NCI-H128 (cell line): ENCODE measurements around the gene GNG11.

ENCODE experiments used
- DNase-seq: peaks from one replicate; lab custom pipeline; 2025; ENCODE audit not compliant: unreplicated experiment; lab: John Stamatoyannopoulos, UW

GNG11 gene

DNA sequence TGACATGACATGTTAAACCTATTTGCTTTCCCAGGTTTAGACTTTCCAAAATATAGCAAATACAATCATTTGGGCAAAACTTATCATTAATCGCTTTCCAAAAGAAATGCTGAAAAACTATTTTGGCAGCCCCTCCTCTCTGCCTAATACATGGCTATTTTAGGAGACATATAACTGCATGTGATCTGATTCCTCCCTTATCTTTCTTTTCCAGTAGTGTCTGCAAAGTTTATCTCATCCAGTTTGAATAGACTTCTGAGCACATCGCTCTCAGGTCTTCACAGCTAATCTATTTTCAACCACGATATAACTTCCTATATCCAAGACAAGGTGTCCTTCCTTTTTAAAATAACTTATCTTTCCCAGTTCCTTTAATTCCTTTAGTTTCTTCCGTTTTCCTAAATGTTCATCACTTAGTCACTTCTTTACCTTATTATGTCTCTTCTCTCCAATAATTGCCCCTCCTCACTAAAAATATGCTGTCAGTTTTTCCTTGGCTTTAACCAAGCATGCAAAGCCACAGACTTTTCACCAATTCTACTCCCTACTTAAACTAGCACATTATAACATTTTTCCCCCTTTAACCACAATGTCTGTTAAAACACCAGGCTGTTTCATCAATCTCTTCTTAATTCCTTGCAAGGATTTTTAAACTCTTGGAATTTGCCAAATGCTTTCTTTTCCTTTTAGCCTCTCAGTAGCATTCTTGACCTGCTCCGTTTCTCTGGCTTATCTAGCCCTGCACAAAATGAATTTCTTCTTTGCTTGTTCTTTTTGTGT is 24.4 kb downstream of the GNG11 start:
- no peak for DNase-seq

DNA sequence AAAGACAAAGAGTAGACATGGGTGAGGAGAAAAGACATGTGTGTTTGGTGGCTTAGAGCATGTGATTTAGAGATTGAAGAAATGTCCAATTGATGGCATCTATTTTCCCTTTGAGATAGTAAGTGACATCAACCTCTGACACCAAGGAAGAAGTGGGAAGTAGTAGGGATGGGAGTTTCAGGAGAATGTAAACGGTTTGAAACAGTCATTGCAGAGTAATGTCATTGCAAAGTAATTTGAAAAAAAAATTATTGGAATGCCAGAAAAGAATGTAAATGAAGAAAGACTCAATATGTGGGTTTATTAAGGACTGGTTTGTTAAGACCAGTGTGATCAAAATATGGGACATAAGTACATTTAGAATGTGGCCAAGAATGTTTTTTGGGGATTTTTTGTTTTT is 26.6 kb downstream of the GNG11 start:
- DNase-seq: no peak

DNA sequence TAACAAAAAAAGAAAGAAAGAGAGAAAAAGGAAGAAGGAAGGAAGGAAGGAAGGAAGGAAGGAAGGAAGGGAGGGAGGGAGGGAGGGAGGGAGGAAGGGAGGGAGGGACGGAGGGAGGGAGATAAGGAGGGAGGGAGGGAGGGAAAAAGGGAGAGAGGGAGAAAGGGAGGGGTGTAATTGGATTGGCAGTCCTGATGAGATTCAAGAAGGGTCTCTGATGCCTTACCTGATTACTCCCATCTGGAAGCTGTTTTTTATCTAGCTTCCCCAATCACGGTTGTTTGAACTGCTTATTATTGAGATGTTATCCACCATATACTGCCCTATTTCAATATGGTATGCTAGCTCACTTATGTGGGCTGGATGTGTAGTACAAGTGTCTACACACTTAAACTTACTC is 27.3 kb downstream of the GNG11 start:
- no peak for DNase-seq

DNA sequence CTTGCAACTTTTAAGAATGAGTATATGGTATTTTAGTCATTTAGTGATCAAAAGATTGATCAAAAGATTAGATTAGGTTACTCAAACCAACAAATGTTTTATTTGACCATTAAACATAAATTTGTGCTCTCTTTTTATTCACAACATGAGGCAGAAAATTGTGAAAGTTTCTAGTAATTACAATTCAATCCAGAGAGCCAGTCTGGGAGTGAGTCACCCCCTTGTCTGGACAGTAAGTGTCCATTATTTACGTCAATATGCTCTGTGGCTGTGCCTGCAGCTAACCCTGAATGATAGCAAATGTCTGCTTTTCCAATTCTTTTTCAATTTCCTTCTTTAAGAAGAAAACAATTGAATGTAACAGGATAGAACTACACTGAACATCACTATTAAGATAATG is 27.9 kb downstream of the GNG11 start:
- DNase-seq: no peak

DNA sequence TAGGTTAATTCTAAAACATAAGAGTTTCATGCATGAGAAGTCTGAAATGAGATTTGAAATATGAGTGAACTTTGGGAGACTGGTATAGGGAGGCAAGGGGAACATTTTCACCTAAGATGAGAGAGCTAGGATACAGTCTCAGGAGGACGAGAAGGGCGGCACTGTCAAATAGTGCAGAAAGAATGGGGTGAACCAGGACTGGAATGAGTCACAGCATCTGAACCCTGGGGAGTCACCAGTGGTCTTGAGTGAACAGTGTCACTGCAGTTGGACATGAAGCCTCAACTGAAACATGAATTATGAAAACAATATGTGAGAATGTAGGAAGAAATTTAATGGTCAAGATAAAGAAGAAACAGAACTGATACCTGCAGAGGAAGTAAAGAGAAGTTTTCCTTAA is 33.8 kb downstream of the GNG11 start:
- DNase-seq: no peak

DNA sequence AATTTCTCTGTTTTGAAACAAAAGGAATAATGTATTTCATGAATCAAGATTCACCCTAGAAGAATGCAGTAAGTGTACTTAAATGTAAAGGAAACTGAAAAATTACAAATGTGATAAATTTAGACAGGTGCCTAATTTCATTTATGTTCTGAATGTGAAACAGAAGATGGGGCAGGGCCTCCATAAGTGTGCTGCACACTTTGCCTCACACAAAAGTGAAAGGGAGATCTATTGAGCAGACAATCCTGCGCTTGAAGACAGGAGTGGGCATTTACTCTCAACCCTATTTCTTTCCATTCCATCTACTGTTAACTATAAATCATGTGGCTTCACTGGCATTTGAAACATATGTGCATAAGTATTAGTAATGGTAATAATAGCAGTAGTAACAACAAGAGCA is 36.2 kb downstream of the GNG11 start:
- DNase-seq: no peak

DNA sequence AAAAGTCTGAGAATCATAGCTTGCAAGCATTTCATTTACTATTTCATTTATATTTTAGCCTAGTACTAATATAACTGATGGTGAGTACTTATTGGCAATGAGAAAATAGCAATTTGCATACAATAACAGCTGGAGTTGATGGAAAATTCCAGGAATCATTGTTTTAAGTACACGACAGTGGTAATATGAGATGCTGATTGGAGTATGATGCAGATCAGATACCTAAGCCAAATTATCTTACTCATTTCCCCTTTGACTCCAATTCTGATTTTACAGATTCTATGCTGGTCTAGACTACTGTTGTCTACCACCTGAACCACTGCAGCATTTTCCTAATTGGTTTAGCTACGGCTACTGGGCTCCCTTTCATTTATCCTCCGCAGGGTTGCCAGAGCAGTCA is 36.7 kb downstream of the GNG11 start:
- DNase-seq: no peak

DNA sequence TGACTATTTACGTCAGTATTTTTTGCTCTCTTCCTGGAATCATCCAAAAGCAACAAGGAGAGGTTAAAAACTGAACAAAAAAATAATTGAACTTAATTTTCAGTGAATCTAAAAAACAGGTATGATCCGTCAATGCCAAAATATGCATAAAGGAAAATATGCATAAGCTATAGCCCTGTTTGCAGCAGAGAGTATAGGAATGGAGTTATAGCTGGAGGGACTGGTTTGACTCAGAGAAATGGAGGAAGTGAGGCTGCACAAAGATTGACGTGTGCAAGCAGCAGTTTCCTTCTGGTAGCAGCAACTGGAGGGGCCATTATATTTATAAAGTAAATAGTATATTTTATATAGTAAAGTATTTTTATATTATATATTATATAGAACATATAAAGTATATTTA is 37.1 kb downstream of the GNG11 start:
- no peak for DNase-seq

DNA sequence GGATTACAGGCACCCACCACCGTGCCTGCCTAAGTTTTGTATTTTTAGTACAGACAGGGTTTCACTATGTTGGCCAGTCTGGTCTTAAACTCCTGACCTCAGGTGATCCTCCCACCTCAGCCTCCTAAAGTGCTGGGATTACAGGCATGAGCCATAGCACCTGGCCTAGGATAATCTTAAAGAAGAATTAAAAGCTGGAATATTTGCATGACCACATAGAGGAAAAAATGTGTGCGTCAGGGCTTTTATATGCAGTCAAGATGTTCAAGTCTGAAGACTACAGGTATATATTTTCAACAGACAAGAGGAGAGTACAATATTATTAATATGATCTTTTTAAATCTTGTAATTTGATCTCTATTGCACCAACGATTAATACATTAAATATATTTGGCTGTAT is 39.5 kb downstream of the GNG11 start:
- DNase-seq: no peak

DNA sequence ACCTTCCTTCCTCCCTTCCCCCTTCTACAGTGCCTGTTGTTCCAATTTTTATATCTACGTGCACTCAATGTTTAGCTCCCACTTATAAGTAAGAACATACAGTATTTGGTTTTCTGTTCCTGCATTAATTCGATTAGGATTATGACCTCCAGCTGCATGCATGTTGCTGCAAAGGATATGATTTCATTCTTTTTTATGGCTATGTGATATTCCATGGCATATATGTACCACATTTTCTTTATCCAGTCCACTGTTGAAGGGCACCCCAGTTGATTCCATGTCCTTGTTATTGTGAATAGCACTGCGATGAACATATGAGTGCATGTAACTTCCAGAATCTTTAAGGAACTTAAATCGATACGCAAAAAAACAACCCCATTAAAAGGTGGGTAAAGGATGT is 42.7 kb downstream of the GNG11 start:
- no peak for DNase-seq

DNA sequence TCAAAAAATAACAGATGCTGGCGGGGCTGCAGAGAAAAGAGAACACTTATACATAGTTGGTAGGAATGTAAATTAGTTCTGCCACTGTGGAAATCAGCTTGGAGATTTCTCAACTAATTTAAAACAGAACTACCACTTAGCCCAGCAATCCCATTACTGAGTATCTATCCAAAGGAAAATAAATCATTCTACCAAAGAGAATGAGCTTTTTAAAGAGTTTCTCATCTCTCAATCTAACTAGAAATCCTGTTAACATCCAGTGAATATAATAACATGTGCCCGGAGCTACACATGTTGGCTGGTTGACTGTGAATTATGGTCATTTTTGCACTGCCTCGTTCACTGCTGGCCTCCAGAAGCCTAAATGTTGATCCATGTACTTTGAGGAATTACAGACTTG is 43.3 kb downstream of the GNG11 start:
- no peak for DNase-seq

DNA sequence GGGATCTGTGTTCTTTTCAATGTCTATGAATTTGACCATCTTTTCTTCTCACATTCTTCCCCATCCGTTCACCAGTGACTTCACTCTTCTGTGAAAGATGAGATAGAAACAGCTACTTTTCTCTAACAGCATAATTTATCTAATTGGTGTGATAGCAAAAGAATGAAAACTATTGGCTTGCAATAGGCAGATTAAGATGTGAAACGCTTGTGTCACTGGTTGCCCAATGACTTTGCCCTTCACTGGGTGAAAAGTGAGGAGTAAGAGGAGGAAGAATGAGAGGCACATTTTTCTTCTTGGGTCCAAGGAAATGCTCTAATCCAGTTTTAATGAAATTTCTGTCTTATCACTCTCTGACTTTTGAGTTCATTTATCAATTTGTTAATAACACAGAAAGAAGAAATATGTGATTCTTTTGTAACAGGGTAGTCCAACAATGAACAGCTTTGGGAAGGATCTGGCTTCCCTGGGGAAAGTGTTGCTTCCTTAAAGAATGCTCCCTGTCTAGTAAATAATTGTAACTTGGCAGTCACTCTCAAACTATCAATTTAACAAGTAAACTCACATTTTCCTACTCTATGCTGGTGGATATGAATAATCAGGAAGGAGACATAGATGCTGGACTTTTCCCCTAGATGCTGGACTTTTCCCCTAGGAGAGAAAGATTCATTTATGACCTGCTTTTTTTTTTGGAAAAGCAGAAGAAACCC is 47.5 kb downstream of the GNG11 start:
- no peak for DNase-seq

DNA sequence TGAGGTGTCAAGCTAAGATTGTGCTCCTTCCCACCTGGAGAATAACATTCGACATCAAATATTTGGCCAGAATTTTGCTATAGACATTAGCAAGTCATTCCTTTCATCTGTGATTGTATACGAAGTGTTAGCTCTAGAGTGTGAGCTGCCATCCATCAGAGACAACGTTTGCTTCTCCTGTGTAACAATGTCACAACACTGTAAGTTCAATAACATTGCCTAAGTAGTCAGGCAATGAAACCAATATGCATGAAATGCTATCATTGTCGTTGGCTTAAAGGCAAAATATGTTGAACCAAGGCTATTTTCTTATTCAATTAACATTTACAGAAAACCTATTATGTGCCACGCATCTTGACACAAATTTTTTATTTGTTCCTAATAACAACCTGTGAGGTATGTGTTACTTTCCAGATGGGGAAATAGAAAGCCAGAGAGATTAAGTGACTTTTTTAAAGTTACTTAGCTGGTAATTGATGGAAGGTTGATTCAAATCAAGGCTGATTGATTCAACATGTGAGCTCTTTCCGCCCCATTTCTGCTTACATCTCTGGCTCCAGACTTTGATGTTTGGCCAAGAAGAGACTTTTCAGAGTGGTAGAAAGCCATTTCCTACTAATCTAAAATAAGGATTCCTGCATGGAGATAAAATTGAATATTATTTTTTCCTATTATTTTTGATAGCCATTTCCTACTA is 50.6 kb downstream of the GNG11 start:
- no peak for DNase-seq

DNA sequence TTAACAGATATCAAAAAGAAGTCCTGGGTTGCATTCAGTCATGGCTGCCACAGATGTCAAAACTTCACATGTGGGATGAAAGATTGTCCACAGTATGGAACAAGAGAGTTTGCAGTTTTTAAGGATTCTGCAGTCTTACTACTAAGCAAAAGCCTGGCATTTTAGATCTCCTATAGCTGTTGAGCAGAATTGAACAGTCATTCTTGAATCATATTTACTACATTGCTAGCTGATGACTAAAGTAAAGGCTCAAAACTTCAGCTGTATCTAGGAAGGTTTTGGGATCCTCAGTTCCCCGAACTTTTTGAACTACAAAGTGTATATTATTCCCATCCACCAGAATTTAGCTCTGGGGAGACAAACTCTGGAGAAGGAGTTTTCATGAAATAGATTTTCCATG is 51.6 kb downstream of the GNG11 start:
- no peak for DNase-seq

DNA sequence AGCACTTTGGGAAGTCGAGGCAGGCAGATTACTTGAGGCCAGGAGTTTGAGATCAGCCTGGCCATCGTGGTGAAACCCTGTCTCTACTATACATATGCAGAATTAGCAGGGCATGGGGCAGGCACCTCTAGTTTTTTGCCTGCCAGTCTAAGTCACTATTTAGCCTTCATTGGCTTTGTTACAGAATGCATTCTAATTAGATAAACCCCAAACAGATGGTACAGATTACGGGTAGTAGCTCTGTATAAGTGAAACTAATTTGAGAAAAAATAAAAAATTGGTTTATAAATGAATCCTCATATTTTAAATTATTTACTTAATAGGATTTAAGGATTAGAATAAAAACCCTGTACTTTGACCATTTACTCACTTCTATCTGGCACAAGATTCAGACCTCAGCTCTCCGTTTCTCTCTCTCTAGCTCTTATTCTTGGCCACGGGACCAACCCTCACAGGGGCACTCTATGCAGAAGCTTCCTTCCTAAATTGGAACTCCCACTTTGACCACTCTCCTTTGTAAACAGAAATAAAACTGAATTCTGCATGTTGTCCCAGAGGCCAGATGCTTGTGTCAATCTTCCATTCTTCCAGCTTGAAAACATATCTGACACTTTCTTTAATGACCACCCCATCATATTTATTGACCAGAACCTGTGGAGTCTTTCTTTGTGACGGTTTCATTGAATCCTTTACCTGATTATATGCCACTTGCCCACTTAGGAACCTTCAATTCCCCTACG is 55.8 kb downstream of the GNG11 start:
- DNase-seq: no peak
